ENCODE measurements around the gene WFS1. TPM values are rescaled to one million over a fixed set of nuclear protein-coding genes. Genes with fewer than 3 reads are reported as not detected.

WFS1 gene
- total and polyA plus RNA-seq, 2 of the 8 experiments (the other 6 are each of a cell fraction or from before 2014, with no cell fraction given), result 29.1 to 43.1 TPM

DNA sequence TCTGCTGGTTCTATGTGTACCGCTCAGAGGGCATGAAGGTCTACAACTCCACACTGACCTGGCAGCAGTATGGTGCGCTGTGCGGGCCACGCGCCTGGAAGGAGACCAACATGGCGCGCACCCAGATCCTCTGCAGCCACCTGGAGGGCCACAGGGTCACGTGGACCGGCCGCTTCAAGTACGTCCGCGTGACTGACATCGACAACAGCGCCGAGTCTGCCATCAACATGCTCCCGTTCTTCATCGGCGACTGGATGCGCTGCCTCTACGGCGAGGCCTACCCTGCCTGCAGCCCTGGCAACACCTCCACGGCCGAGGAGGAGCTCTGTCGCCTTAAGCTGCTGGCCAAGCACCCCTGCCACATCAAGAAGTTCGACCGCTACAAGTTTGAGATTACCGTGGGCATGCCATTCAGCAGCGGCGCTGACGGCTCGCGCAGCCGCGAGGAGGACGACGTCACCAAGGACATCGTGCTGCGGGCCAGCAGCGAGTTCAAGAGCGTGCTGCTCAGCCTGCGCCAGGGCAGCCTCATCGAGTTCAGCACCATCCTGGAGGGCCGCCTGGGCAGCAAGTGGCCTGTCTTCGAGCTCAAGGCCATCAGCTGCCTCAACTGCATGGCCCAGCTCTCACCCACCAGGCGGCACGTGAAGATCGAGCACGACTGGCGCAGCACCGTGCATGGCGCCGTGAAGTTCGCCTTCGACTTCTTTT lies 32.2 kb downstream of the WFS1 start (continued):
- TF ChIP-seq, protein P1, sequence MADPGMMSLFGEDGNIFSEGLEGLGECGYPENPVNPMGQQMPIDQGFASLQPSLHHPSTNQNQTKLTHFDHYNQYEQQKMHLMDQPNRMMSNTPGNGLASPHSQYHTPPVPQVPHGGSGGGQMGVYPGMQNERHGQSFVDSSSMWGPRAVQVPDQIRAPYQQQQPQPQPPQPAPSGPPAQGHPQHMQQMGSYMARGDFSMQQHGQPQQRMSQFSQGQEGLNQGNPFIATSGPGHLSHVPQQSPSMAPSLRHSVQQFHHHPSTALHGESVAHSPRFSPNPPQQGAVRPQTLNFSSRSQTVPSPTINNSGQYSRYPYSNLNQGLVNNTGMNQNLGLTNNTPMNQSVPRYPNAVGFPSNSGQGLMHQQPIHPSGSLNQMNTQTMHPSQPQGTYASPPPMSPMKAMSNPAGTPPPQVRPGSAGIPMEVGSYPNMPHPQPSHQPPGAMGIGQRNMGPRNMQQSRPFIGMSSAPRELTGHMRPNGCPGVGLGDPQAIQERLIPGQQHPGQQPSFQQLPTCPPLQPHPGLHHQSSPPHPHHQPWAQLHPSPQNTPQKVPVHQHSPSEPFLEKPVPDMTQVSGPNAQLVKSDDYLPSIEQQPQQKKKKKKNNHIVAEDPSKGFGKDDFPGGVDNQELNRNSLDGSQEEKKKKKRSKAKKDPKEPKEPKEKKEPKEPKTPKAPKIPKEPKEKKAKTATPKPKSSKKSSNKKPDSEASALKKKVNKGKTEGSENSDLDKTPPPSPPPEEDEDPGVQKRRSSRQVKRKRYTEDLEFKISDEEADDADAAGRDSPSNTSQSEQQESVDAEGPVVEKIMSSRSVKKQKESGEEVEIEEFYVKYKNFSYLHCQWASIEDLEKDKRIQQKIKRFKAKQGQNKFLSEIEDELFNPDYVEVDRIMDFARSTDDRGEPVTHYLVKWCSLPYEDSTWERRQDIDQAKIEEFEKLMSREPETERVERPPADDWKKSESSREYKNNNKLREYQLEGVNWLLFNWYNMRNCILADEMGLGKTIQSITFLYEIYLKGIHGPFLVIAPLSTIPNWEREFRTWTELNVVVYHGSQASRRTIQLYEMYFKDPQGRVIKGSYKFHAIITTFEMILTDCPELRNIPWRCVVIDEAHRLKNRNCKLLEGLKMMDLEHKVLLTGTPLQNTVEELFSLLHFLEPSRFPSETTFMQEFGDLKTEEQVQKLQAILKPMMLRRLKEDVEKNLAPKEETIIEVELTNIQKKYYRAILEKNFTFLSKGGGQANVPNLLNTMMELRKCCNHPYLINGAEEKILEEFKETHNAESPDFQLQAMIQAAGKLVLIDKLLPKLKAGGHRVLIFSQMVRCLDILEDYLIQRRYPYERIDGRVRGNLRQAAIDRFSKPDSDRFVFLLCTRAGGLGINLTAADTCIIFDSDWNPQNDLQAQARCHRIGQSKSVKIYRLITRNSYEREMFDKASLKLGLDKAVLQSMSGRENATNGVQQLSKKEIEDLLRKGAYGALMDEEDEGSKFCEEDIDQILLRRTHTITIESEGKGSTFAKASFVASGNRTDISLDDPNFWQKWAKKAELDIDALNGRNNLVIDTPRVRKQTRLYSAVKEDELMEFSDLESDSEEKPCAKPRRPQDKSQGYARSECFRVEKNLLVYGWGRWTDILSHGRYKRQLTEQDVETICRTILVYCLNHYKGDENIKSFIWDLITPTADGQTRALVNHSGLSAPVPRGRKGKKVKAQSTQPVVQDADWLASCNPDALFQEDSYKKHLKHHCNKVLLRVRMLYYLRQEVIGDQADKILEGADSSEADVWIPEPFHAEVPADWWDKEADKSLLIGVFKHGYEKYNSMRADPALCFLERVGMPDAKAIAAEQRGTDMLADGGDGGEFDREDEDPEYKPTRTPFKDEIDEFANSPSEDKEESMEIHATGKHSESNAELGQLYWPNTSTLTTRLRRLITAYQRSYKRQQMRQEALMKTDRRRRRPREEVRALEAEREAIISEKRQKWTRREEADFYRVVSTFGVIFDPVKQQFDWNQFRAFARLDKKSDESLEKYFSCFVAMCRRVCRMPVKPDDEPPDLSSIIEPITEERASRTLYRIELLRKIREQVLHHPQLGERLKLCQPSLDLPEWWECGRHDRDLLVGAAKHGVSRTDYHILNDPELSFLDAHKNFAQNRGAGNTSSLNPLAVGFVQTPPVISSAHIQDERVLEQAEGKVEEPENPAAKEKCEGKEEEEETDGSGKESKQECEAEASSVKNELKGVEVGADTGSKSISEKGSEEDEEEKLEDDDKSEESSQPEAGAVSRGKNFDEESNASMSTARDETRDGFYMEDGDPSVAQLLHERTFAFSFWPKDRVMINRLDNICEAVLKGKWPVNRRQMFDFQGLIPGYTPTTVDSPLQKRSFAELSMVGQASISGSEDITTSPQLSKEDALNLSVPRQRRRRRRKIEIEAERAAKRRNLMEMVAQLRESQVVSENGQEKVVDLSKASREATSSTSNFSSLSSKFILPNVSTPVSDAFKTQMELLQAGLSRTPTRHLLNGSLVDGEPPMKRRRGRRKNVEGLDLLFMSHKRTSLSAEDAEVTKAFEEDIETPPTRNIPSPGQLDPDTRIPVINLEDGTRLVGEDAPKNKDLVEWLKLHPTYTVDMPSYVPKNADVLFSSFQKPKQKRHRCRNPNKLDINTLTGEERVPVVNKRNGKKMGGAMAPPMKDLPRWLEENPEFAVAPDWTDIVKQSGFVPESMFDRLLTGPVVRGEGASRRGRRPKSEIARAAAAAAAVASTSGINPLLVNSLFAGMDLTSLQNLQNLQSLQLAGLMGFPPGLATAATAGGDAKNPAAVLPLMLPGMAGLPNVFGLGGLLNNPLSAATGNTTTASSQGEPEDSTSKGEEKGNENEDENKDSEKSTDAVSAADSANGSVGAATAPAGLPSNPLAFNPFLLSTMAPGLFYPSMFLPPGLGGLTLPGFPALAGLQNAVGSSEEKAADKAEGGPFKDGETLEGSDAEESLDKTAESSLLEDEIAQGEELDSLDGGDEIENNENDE (IDR thresholded peaks at IDR 0.05; ENCODE audit: insufficient replicate concordance, low read length), result no peak
- TF ChIP-seq, protein P2, sequence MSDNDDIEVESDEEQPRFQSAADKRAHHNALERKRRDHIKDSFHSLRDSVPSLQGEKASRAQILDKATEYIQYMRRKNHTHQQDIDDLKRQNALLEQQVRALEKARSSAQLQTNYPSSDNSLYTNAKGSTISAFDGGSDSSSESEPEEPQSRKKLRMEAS (IDR thresholded peaks at IDR 0.05), result no peak
- no peak for TF ChIP-seq SUZ12 (IDR thresholded peaks at IDR 0.05; ENCODE audit: low read length)
- TF ChIP-seq KDM4A (IDR thresholded peaks at IDR 0.05; ENCODE audit: low read depth, low read length, severe bottlenecking), result no peak
